ENCODE measurements around the gene ROMO1. TPM values are rescaled to one million over a fixed set of nuclear protein-coding genes. Genes with fewer than 3 reads are reported as not detected.

The ROMO1 gene
- total and polyA plus RNA-seq, 2 experiments from 2014 or later: 152 to 881 TPM

- TF ChIP-seq ZNF462 (CRISPR knock-in tag; IDR thresholded peaks at IDR 0.05) (no peak), ETS1 (IDR thresholded peaks at IDR 0.05) (peak; percentile 31; the same call in 1 of the 2 replicates), EZH2 (IDR thresholded peaks at IDR 0.05; ENCODE audit: low read depth, unreplicated experiment) (no peak), ZNF114 (CRISPR knock-in tag; IDR thresholded peaks at IDR 0.05) (no peak), JUNB (IDR thresholded peaks at IDR 0.05; ENCODE audit: unreplicated experiment) (no peak), POLR2AphosphoS5 (IDR thresholded peaks at IDR 0.05; ENCODE audit: low read depth) (peak; percentile 97), NANOG (IDR thresholded peaks at IDR 0.05; ENCODE audit: borderline replicate concordance) (no peak), STAT1 (IDR thresholded peaks at IDR 0.05; ENCODE audit: unreplicated experiment) (no peak), ZNF331 (CRISPR knock-in tag; IDR thresholded peaks at IDR 0.05; ENCODE audit: low read depth) (no peak), EZH2phosphoT487 (IDR thresholded peaks at IDR 0.05; ENCODE audit: unreplicated experiment) (no peak), REST (IDR thresholded peaks at IDR 0.05; ENCODE audit: unreplicated experiment) (peak; percentile 6)
Observed at GRCh38 chr20:35741892-35742740, 42.9 kb downstream of the ROMO1 start, which contains the start of gene RBM39 (continued).

Data from GM23338 (cell line).